ENCODE measurements around the gene FRYL. TPM values are rescaled to one million over a fixed set of nuclear protein-coding genes. Genes with fewer than 3 reads are reported as not detected.

FRYL gene
- total RNA-seq, 2 donors from 2014 or later = 104 to 120 TPM

DNA sequence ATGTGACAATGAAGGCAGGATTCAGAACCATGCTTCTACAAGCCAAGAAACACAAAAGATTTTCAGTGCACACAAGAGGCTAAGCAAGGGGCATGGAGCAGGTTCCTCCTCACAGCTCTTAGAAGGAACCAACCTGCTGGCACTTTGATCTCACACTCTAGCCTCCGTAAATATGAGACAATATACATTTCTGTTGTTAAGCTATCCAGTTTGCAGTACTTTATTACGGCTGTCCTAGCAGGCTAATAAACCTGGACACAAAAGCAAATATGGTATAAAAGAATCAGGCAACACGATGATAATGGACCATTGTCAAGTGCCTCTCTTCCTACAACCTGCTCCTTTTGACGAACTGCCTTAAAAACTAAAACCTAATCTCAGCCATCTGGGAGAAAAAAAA is 175.6 kb downstream of the FRYL start:
- no peak overlapping the region for H3K27ac Mint-ChIP-seq
- no peak overlapping the region for H3K4me3 Mint-ChIP-seq
- H3K9me3 ChIP-seq (ENCODE audit: control insufficient read depth, low read length, poor library complexity, severe bottlenecking) = no peaks in the 10 kb centered on the region
- no peak for ATAC-seq
- peaks cover 7% of the 10 kb centered on the region for H3K4me1 Mint-ChIP-seq
- DNase-seq = no peak
- H3K27me3 Mint-ChIP-seq = no peaks in the 10 kb centered on the region
- no peaks in the 10 kb centered on the region for H3K36me3 Mint-ChIP-seq (ENCODE audit: low read depth)

DNA sequence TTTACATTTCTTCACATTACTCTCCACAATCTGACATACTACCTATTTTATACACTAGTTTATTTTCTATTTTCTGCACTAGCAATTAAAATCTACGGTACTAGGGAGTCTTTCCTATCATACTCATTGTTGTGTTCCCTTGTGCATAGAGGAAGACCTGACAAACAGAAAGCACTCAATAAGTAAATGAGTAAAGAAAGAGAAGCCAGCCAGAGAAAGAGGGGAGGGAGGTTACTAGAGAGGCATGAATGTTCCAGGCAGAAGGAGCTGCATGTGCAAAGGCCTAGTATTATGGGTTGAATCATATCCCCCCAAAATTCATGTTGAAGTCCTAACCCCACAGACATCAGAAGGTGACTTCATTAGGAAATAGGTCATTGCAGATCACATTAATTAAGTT is 176.0 kb downstream of the FRYL start:
- Mint-ChIP-seq H3K4me1 (peaks cover 7% of the 10 kb centered on the region), H3K27me3 (no peaks in the 10 kb centered on the region), H3K36me3 (ENCODE audit: low read depth) (no peaks in the 10 kb centered on the region), H3K4me3 (no peak overlapping the region), H3K27ac (no peak overlapping the region)
- no peak for ATAC-seq
- DNase-seq = no peak
- H3K9me3 ChIP-seq (ENCODE audit: control insufficient read depth, low read length, poor library complexity, severe bottlenecking) = no peaks in the 10 kb centered on the region

DNA sequence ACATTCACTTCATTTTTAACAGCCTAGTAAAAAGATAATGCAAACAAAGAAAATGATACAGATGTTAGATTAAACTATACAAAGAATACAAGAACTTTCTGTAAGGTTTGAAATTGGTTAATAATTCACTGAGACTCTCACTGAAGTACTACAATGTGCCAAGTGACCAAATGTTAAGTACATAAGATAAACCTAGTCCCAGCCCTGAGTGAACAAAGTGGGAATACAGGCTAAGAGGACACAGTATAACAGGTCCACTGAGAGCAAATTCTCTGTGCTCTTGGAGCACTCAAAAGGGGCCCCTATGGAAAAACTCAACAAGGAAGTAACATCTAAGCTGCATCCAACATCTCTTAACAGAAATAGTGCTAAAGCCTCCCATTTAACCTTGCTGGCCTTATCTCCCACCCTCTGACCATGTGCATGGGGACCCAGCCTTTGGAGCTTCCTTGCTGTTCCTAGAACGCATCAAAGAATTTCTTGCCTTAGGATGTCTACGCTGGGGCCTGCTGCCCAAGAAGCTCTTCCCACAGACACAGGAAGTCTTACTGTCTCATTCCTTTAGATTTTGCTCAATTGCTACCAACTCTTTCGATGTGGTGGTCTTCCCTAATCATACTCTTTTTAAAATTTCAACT is 176.6 kb downstream of the FRYL start:
- peaks cover 7% of the 10 kb centered on the region for H3K4me1 Mint-ChIP-seq
- DNase-seq (no peak), ATAC-seq (no peak)
- no peaks in the 10 kb centered on the region for H3K36me3 Mint-ChIP-seq (ENCODE audit: low read depth)
- no peak overlapping the region for H3K4me3 Mint-ChIP-seq
- no peak overlapping the region for H3K27ac Mint-ChIP-seq
- no peaks in the 10 kb centered on the region for H3K27me3 Mint-ChIP-seq
- H3K9me3 ChIP-seq (ENCODE audit: control insufficient read depth, low read length, poor library complexity, severe bottlenecking) = no peaks in the 10 kb centered on the region

DNA sequence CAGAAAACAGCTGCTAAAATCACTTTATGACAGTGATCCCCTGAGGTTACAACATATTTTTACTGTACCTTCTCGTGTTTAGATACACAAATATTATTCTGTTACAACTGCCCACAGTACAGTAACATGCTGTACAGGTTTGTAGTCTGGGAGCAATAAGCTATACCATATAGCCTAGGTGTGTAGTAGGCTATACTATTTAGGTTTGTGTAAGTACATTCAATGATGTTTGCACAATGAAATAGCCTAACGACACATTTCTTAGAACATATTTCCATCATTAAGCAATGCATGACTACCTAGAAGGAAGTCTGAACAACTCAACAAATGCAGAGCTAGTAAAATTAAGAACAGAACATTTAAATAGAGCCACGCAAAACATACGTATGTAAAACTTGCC is 177.3 kb downstream of the FRYL start:
- no peaks in the 10 kb centered on the region for H3K9me3 ChIP-seq (ENCODE audit: control insufficient read depth, low read length, poor library complexity, severe bottlenecking)
- H3K36me3 Mint-ChIP-seq (ENCODE audit: low read depth) = no peaks in the 10 kb centered on the region
- ATAC-seq (no peak), DNase-seq (no peak)
- no peak overlapping the region for H3K27ac Mint-ChIP-seq
- no peaks in the 10 kb centered on the region for H3K27me3 Mint-ChIP-seq
- H3K4me1 Mint-ChIP-seq = peaks cover 7% of the 10 kb centered on the region
- no peak overlapping the region for H3K4me3 Mint-ChIP-seq

DNA sequence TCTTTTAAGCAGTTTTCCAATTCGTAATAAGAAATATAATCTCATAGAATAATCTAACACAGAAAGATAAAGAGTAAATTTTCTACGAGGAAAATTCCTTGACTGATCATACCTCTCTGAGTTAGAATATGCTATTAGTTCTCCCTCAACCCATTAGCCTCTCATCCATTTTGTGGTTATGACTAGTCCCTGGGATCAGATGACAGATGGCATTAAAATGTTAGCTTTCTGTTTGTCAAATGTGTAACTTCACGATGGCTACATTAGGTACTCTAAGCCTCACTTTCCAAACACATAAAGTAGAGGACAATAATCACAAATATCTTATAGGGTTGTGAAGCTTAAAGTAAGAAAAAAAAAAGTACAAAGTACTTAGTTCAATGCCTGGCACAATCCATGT is 177.9 kb downstream of the FRYL start:
- ATAC-seq = no peak
- Mint-ChIP-seq H3K27ac (no peak overlapping the region), H3K4me1 (peaks cover 7% of the 10 kb centered on the region), H3K4me3 (no peak overlapping the region), H3K27me3 (no peaks in the 10 kb centered on the region), H3K36me3 (ENCODE audit: low read depth) (no peaks in the 10 kb centered on the region)
- no peak for DNase-seq
- H3K9me3 ChIP-seq (ENCODE audit: control insufficient read depth, low read length, poor library complexity, severe bottlenecking) = no peaks in the 10 kb centered on the region

DNA sequence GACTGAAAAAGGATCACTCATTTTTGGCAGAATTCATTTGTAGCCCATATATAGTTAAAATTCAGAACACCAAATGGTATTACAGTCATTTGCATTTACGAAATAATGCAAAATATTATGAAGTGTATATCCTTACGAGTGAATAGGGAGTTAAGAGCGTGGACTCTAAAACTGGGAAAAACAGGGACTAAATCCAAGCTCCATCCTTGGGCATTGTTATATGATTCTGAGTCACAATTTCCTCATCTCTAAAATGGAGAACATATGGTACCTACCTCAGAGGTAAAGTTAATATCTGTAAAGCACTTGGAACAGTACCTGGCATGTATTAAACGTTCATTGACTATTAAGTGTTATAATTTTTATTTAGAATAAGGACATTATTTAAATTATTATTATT is 183.7 kb downstream of the FRYL start:
- ATAC-seq (no peak), DNase-seq (no peak)
- H3K27me3 Mint-ChIP-seq = no peaks in the 10 kb centered on the region
- no peak overlapping the region for H3K27ac Mint-ChIP-seq
- H3K4me1 Mint-ChIP-seq = peaks cover 5% of the 10 kb centered on the region
- H3K4me3 Mint-ChIP-seq = no peak overlapping the region
- H3K36me3 Mint-ChIP-seq (ENCODE audit: low read depth) = peaks cover 6% of the 10 kb centered on the region
- no peaks in the 10 kb centered on the region for H3K9me3 ChIP-seq (ENCODE audit: control insufficient read depth, low read length, poor library complexity, severe bottlenecking)

DNA sequence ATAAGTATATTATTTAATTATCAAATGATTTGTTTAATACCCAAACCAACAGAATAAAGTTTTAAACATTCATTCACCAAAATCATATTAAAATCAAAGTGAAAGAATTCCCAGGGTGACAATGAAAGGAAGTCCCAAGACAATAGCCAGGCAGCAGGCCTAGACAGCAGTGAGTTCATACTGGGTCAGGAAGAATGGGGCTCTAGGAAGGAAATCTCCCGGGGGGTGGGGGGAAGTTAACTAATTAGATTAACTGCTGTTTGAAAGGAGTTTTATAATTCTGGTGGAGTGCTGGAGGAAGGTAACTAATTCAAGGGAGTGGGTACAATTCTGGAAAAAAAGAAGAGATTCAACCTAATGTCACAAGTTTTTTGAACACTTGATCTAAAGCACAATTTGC is 185.9 kb downstream of the FRYL start:
- no peak overlapping the region for H3K27ac Mint-ChIP-seq
- ATAC-seq = no peak
- H3K9me3 ChIP-seq (ENCODE audit: control insufficient read depth, low read length, poor library complexity, severe bottlenecking) = no peaks in the 10 kb centered on the region
- H3K4me3 Mint-ChIP-seq = no peak overlapping the region
- no peak for DNase-seq
- no peaks in the 10 kb centered on the region for H3K27me3 Mint-ChIP-seq
- peaks cover 10% of the 10 kb centered on the region for H3K36me3 Mint-ChIP-seq (ENCODE audit: low read depth)
- H3K4me1 Mint-ChIP-seq = peaks cover 12% of the 10 kb centered on the region

DNA sequence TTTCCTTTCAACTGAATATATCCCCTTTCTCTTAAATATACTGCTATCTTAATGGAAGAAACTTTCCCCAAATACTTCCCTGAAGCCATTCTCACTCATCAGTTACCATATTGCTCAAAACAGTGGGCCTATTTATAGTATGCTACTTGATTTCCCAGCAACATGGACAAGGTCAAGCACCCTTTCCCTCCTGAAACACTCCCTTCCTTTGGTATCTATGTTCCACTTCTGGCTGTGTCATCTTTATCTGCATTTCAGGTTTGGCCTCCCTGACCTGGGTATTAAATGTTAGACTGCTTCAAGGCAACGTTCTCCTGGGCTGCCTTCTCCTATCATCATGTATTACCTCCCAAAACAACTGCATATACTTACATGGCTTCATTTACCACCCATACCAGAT is 188.7 kb downstream of the FRYL start:
- no peaks in the 10 kb centered on the region for H3K9me3 ChIP-seq (ENCODE audit: control insufficient read depth, low read length, poor library complexity, severe bottlenecking)
- DNase-seq = no peak
- no peak for ATAC-seq
- no peak overlapping the region for H3K4me3 Mint-ChIP-seq
- peaks cover 10% of the 10 kb centered on the region for H3K36me3 Mint-ChIP-seq (ENCODE audit: low read depth)
- H3K4me1 Mint-ChIP-seq = peaks cover 20% of the 10 kb centered on the region
- no peaks in the 10 kb centered on the region for H3K27me3 Mint-ChIP-seq
- peak overlapping the region; percentile 81 for H3K27ac Mint-ChIP-seq

DNA sequence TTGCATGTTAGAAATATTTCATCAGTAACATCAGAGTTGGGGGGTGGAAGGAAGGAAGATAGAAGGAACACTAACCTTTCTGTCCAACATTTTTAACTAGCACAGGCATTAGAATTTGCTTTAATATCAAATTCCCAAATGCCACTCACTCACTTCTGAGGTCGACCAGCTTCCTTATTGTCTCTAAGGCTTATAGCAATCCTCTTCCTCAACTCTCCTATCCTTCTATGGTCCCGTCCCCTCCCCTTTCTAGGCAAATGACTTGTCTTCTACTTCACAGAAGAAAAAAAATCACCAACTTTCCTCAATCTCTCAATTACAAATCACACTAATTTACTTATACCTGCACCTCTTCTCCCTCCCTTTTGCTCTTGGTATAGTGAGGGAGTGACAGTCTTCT is 189.2 kb downstream of the FRYL start:
- DNase-seq = no peak
- Mint-ChIP-seq H3K27ac (peak overlapping the region; percentile 81), H3K27me3 (no peaks in the 10 kb centered on the region), H3K4me3 (no peak overlapping the region), H3K4me1 (peaks cover 22% of the 10 kb centered on the region), H3K36me3 (ENCODE audit: low read depth) (peaks cover 14% of the 10 kb centered on the region)
- ATAC-seq = no peak
- H3K9me3 ChIP-seq (ENCODE audit: control insufficient read depth, low read length, poor library complexity, severe bottlenecking) = no peaks in the 10 kb centered on the region

DNA sequence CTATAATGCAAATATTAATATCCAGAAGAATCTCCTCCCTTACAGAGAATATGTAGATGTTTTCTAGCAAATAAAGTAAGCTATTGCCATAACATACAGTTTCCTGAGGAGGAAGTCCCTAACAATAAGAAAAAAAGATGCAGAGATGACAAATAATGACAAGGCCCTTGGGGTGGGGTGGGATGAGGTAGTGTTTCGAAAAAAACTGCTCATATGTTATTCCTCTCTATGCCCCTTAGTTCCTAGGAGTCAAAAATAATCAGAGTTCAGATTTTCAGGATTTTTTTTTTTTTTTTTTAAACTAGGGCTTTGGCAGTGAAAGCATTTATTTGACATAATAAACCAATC is 191.0 kb downstream of the FRYL start:
- ATAC-seq = no peak
- Mint-ChIP-seq H3K27me3 (no peaks in the 10 kb centered on the region), H3K4me3 (no peak overlapping the region), H3K36me3 (ENCODE audit: low read depth) (peaks cover 13% of the 10 kb centered on the region), H3K4me1 (peaks cover 28% of the 10 kb centered on the region), H3K27ac (peak overlapping the region; percentile 87)
- no peaks in the 10 kb centered on the region for H3K9me3 ChIP-seq (ENCODE audit: control insufficient read depth, low read length, poor library complexity, severe bottlenecking)
- no peak for DNase-seq

DNA sequence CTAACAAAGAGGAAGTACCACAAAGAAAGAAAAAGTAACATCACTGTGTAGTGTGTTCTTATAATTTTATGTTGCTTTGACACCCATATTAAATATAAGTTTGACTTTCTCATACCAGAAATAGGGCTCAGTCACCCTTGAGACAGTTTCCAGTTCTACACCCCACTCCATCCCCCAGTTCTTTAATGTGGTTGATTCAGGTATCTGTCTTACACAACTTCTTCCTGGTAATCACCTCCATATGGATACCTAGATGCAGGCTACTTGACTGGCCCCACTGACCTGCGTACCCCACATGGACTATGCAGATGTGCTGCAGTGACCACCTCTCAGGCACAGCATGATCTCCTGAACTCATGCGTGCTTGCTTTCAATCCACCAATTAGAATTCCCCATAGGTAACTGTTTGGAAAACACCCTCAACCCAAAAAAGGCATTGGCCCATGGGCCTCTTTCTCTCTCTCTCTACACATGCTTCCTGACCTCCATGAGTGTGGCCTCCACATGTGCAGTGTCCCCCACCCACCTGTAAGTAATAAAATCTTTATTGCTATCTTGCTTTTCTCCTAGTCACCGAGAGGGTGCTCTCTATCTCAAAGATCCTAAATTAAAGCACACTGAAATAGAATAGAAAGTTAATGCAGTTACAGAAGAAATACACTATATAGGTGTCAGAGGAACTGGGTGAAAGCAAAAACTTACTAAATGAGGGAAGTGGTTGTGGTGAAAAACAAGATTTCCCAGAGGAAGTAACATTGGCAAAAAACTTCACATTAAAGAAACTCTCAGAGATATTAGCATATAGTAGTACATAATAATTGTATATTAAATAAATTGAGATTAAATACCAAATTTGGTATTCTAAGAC is 191.6 kb downstream of the FRYL start:
- H3K27ac Mint-ChIP-seq = peak overlapping the region; percentile 87
- peaks cover 15% of the 10 kb centered on the region for H3K36me3 Mint-ChIP-seq (ENCODE audit: low read depth)
- ATAC-seq (peak; percentile 25), DNase-seq (no peak)
- no peak overlapping the region for H3K4me3 Mint-ChIP-seq
- no peaks in the 10 kb centered on the region for H3K9me3 ChIP-seq (ENCODE audit: control insufficient read depth, low read length, poor library complexity, severe bottlenecking)
- no peaks in the 10 kb centered on the region for H3K27me3 Mint-ChIP-seq
- H3K4me1 Mint-ChIP-seq = peaks cover 29% of the 10 kb centered on the region

DNA sequence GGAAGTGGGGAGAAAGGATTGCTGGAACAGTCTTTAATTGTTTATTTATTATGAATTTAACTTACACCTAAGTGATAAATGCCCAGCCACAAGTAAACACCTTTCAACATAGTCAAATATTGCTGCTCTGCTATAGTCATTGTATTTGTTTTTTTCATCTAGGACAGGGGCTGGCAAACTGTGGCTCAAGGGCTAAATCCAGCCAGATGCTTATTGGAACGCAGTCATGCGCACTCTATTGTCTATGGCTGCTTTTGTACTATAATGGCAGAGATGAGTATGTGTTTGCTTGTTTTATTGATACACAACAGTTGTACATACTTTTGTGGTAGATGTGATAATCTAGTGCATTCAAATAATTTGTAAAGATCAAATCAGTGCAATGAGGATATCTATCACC is 194.7 kb downstream of the FRYL start:
- DNase-seq (no peak), ATAC-seq (no peak)
- H3K36me3 Mint-ChIP-seq (ENCODE audit: low read depth) = peaks cover 9% of the 10 kb centered on the region
- no peaks in the 10 kb centered on the region for H3K9me3 ChIP-seq (ENCODE audit: control insufficient read depth, low read length, poor library complexity, severe bottlenecking)
- no peak overlapping the region for H3K4me3 Mint-ChIP-seq
- peak overlapping the region; percentile 67 for H3K27ac Mint-ChIP-seq
- peaks cover 20% of the 10 kb centered on the region for H3K4me1 Mint-ChIP-seq
- H3K27me3 Mint-ChIP-seq = no peaks in the 10 kb centered on the region

DNA sequence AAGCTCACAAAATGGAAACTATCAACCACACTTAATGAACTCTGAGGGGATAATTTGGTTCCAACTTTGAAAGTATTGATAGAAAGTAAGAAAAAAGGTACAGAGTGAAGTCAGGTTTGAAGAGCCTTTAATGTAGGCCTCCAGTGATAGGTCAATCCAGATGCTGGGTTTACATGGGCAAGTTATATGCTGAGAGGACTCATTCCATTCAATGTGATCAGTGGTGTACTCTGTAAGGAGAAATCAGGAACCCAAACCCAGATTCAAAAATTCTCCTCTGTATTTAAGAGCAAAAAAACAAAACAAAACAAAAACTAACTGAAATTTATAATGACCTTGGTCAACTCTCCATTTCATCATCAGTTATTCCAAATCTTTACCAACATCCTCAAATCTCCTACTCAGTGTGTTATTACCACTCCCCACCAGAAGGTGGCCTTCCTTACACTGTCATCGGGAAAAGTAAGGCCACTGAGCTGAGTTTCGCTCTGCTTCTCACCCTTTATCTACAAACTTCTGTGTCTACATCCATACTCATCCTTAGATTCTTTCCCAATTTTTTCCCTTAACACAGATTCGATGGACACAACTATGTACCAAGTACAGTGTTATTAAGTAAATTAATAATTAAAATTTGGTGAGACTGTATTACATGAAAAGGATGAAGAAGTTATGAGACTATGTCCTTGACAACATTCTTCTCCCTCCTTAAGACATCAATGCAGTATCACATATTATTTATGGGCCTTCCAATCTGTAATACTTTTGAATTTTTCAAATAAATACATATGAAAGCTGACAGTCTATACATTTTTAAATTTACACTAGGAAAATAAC is 201.7 kb downstream of the FRYL start:
- H3K27ac Mint-ChIP-seq = peak overlapping the region; percentile 32
- peaks cover 2% of the 10 kb centered on the region for H3K4me1 Mint-ChIP-seq
- H3K27me3 Mint-ChIP-seq = no peaks in the 10 kb centered on the region
- peak; percentile 92 for ATAC-seq
- no peak overlapping the region for H3K4me3 Mint-ChIP-seq
- DNase-seq = peak in 1 of 3 donors; percentile 31
- peaks cover 3% of the 10 kb centered on the region for H3K36me3 Mint-ChIP-seq (ENCODE audit: low read depth)
- H3K9me3 ChIP-seq (ENCODE audit: control insufficient read depth, low read length, poor library complexity, severe bottlenecking) = no peaks in the 10 kb centered on the region
